ENCODE results near the gene CCNF. TPM values are rescaled to one million over a fixed set of nuclear protein-coding genes. Genes with fewer than 3 reads are reported as not detected.

Gene CCNF
- total RNA-seq, 1 experiment from 2014 or later, result 52.4 TPM

DNA sequence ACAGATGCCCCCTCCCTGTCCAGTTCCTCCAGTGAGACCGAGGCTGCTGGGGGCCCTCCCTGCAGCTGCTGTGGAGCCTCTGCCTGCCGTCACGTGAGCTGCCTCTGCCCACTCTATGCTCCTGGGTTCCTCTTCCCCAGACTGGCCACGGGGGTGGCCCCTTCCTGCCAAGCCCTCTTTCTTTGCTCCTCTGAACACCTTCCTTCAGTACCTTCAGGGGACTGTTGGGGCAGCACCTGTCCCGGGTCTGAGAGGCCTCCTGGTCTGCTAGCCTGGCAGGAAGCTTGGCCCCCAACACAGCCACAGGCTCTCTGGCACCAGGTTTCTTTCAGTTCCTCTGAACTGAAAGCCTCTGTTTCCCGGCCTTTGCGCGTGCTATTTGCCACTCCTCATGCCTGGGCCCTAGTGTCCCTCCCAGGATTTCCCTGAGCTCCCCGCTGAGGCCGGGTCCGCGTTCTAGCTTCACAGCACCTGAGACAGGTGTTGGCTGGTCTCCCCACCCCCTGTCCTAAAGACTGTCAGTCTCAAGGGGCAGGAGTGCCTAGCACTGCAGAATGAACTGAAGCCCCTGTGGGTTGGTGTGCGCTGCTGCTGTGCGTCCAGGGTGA is 77.9 kb downstream of the CCNF start:
- CTCF ChIA-PET, result no interaction called here

DNA sequence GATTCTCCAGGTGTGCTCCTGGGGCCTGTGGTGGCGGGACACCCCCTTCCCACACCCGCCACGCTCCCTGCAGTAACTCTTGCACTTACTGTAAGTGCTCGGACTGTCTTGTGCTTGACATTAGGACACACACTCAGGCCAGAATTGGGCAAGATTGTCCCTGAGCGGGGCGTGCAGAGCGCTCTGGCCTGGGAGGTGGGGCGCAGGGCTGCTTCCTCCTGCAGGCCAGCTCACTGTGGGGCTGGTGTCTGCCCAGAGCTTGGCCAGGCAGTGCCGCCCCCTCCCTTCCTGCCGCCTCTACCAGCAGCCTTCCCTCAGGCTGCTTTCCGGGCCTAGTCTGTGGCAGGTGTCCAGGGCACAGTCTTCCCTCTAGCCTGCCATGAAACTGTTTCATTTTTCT is 78.4 kb downstream of the CCNF start:
- BruUV-seq (replicated peaks), result no TSS peak
- Mint-ChIP-seq H3K4me3 (ENCODE audit: unreplicated experiment) (no peak overlapping the region), H3K36me3 (ENCODE audit: insufficient read depth, unreplicated experiment) (peaks cover under 1% of the 10 kb centered on the region), H3K4me1 (ENCODE audit: low read depth, unreplicated experiment) (no peaks in the 10 kb centered on the region), H3K27me3 (ENCODE audit: insufficient read depth, unreplicated experiment) (no peaks in the 10 kb centered on the region), H3K27ac (ENCODE audit: unreplicated experiment) (no peak overlapping the region), H3K9me3 (ENCODE audit: unreplicated experiment) (no peaks in the 10 kb centered on the region)
- ChIA-PET CTCF (no interaction called here), POLR2A (no interaction called here)
- no peak for DNase-seq
- H3K27me3 ChIP-seq (replicated peaks; ENCODE audit: control insufficient read depth, insufficient read depth, low read length), result no peaks in the 10 kb centered on the region
- H3K9me3 ChIP-seq, result no peaks in the 10 kb centered on the region
- no peaks in the 10 kb centered on the region for H3K36me3 ChIP-seq (ENCODE audit: control insufficient read depth, insufficient read depth, low read length)
- intact Hi-C loops (cut with micrococcal nuclease; ENCODE audit: unreplicated experiment), result loop anchor here (10.0 kb wide), 1 partner anchor 73 kb away; no protein-coding TSS in a partner anchor
- H3K4me3 ChIP-seq (ENCODE audit: low read depth, low read length), result no peak overlapping the region
- TF ChIP-seq, protein P1, sequence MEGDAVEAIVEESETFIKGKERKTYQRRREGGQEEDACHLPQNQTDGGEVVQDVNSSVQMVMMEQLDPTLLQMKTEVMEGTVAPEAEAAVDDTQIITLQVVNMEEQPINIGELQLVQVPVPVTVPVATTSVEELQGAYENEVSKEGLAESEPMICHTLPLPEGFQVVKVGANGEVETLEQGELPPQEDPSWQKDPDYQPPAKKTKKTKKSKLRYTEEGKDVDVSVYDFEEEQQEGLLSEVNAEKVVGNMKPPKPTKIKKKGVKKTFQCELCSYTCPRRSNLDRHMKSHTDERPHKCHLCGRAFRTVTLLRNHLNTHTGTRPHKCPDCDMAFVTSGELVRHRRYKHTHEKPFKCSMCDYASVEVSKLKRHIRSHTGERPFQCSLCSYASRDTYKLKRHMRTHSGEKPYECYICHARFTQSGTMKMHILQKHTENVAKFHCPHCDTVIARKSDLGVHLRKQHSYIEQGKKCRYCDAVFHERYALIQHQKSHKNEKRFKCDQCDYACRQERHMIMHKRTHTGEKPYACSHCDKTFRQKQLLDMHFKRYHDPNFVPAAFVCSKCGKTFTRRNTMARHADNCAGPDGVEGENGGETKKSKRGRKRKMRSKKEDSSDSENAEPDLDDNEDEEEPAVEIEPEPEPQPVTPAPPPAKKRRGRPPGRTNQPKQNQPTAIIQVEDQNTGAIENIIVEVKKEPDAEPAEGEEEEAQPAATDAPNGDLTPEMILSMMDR (IDR thresholded peaks at IDR 0.05; ENCODE audit: insufficient read depth in 1 of 2, low read depth in 1 of 2, low read length in 1 of 2, severe bottlenecking in 1 of 2, unreplicated experiment in 1 of 2), result no peak
- H3K4me1 ChIP-seq, result peaks cover 8% of the 10 kb centered on the region; the same call in 1 of the 2 replicates

More for the DNA sequence above, 77.9 kb downstream of the CCNF start:
- no peak for DNase-seq
- Histone ChIP-seq H3K4me3 (ENCODE audit: low read depth, low read length) (no peak overlapping the region), H3K27me3 (replicated peaks; ENCODE audit: control insufficient read depth, insufficient read depth, low read length) (no peaks in the 10 kb centered on the region), H3K36me3 (ENCODE audit: control insufficient read depth, insufficient read depth, low read length) (no peaks in the 10 kb centered on the region), H3K9me3 (no peaks in the 10 kb centered on the region), H3K4me1 (0 out of 2 replicates have a peak, but pooled peaks cover 8% of the 10 kb centered on the region)
- no peaks in the 10 kb centered on the region for H3K27me3 Mint-ChIP-seq (ENCODE audit: insufficient read depth, unreplicated experiment)
- TF ChIP-seq, protein P1 (IDR thresholded peaks at IDR 0.05; ENCODE audit: insufficient read depth in 1 of 2, low read depth in 1 of 2, low read length in 1 of 2, severe bottlenecking in 1 of 2, unreplicated experiment in 1 of 2), result no peak
- no peaks in the 10 kb centered on the region for H3K4me1 Mint-ChIP-seq (ENCODE audit: low read depth, unreplicated experiment)
- intact Hi-C loops (cut with micrococcal nuclease; ENCODE audit: unreplicated experiment), result loop anchor here (10.0 kb wide), 1 partner anchor 72 kb away; no protein-coding TSS in a partner anchor
- no TSS peak for BruUV-seq (replicated peaks)
- POLR2A ChIA-PET, result no interaction called here
- H3K9me3 Mint-ChIP-seq (ENCODE audit: unreplicated experiment), result no peaks in the 10 kb centered on the region
- H3K4me3 Mint-ChIP-seq (ENCODE audit: unreplicated experiment), result no peak overlapping the region
- no peaks in the 10 kb centered on the region for H3K36me3 Mint-ChIP-seq (ENCODE audit: insufficient read depth, unreplicated experiment)
- no peak overlapping the region for H3K27ac Mint-ChIP-seq (ENCODE audit: unreplicated experiment)

Small RNA genes within 50 kb of the gene (microRNA-seq; reads per million reads assigned to microRNA genes)
- gene MIR6767, result not detected
- 1.1 reads per million for gene MIR6768

Other genes starting within 250 kb of the CCNF start
- 6.6 and 10.8 TPM in 2 replicates for gene CASKIN1, start 232.8 kb upstream of the CCNF start, total RNA-seq (2022)
- 53.1 and 59.7 TPM in 2 replicates for gene MLST8, start 224.0 kb upstream of the CCNF start, total RNA-seq (2022)
- gene BRICD5, start 218.6 kb upstream of the CCNF start, total RNA-seq (2022), result 5.4 and 10.0 TPM in 2 replicates
- 31.1 and 36.2 TPM in 2 replicates for gene PGP, start 214.6 kb upstream of the CCNF start, total RNA-seq (2022)
- 29.5 and 30.1 TPM in 2 replicates for gene E4F1, start 205.9 kb upstream of the CCNF start, total RNA-seq (2022)
- 0.27 and 1.00 TPM in 2 replicates for gene DNASE1L2, start 193.0 kb upstream of the CCNF start, total RNA-seq (2022)
- 135 and 157 TPM in 2 replicates for gene ECI1, start 177.9 kb upstream of the CCNF start, total RNA-seq (2022)
- gene RNPS1, start 161.3 kb upstream of the CCNF start, total RNA-seq (2022), result 207 and 210 TPM in 2 replicates
- 14.6 and 16.1 TPM in 2 replicates for gene ABCA3, start 88.7 kb upstream of the CCNF start, total RNA-seq (2022)
- 29.0 and 30.6 TPM in 2 replicates for gene TEDC2, start 30.7 kb downstream of the CCNF start, total RNA-seq (2022)
- gene NTN3, start 41.9 kb downstream of the CCNF start, total RNA-seq (2022), result 0.30 and 0.39 TPM in 2 replicates
- gene TBC1D24, start 45.7 kb downstream of the CCNF start, total RNA-seq (2022), result 20.8 and 22.6 TPM in 2 replicates
- 200 and 204 TPM in 2 replicates for gene ATP6V0C, start 84.5 kb downstream of the CCNF start, total RNA-seq (2022)
- 62.3 and 67.2 TPM in 2 replicates for gene AMDHD2, start 90.9 kb downstream of the CCNF start, total RNA-seq (2022)
- gene CEMP1, start 102.0 kb downstream of the CCNF start, total RNA-seq (2022), result 0.63 and 0.68 TPM in 2 replicates
- 60.5 and 69.8 TPM in 2 replicates for gene PDPK1, start 108.6 kb downstream of the CCNF start, total RNA-seq (2022)